ENCODE measurements around the gene ATP2A3. TPM values are rescaled to one million over a fixed set of nuclear protein-coding genes. Genes with fewer than 3 reads are reported as not detected.

ATP2A3 gene
- total and polyA plus RNA-seq, 2 donors (not counting 3 experiments of a cell fraction or from before 2014, with no cell fraction given), result 0.37 to 0.55 TPM

DNA sequence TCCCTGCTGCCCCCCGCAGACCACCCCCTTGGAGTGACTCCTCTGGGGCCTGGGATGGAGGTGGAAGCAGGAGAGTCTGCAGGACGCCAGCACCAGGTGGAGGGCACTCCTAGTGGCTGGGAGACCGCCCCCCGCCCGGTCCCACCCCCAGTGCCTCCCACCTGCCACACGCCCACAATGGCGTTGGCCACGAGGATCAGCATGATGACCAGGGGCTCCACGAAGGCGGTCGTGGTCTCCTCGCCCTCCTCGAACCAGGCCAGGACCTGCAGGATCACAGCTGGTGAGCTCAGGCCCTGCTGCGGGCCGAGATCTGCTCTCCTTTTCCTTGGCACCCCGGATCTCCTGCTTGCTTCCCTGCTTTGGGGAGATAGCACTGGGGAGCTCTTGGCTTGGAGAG lies 12.8 kb downstream of the ATP2A3 start:
- no peak overlapping the region for H2AFZ ChIP-seq (ENCODE audit: low read depth, low read length)
- no peak overlapping the region for H3K4me2 ChIP-seq (ENCODE audit: insufficient read depth, low read length)
- H3K27ac ChIP-seq (ENCODE audit: insufficient read depth, low read depth, low read length), result no peak overlapping the region
- H3K36me3 ChIP-seq (ENCODE audit: control insufficient read depth in 2 of 2, extremely low read depth in 1 of 2, insufficient read depth in 2 of 2, low read length in 2 of 2), result no peaks in the 10 kb centered on the region
- CTCF ChIA-PET, result interaction anchor here (1.1 kb wide), 1 partner anchor 14 kb away, joined by 4 read pairs; no protein-coding TSS in a partner anchor
- POLR2A ChIA-PET, result no interaction called here
- H3K9me3 ChIP-seq (replicated peaks; ENCODE audit: control insufficient read depth, insufficient read depth, low read length), result no peaks in the 10 kb centered on the region
- no peaks in the 10 kb centered on the region for H3K4me1 ChIP-seq (ENCODE audit: control insufficient read depth, extremely low read depth, insufficient read depth, low read length)
- H3K27me3 ChIP-seq (ENCODE audit: control insufficient read depth in 2 of 2, insufficient read depth in 2 of 2, low read length in 2 of 2), result no peaks in the 10 kb centered on the region
- dilution Hi-C loops (cut with MboI; ENCODE audit: extremely low pct_ligation_motif_present, low sequenced_read_pairs), result no loop called here
- TF ChIP-seq POLR2AphosphoS5 (IDR thresholded peaks at IDR 0.05; ENCODE audit: insufficient read depth, low read depth, low read length), result no peak
- TF ChIP-seq, protein P1, sequence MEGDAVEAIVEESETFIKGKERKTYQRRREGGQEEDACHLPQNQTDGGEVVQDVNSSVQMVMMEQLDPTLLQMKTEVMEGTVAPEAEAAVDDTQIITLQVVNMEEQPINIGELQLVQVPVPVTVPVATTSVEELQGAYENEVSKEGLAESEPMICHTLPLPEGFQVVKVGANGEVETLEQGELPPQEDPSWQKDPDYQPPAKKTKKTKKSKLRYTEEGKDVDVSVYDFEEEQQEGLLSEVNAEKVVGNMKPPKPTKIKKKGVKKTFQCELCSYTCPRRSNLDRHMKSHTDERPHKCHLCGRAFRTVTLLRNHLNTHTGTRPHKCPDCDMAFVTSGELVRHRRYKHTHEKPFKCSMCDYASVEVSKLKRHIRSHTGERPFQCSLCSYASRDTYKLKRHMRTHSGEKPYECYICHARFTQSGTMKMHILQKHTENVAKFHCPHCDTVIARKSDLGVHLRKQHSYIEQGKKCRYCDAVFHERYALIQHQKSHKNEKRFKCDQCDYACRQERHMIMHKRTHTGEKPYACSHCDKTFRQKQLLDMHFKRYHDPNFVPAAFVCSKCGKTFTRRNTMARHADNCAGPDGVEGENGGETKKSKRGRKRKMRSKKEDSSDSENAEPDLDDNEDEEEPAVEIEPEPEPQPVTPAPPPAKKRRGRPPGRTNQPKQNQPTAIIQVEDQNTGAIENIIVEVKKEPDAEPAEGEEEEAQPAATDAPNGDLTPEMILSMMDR (IDR thresholded peaks at IDR 0.05; ENCODE audit: extremely low read depth in 1 of 2, insufficient read depth in 1 of 2, low read depth in 1 of 2, low read length in 2 of 2), result no peak
- no peak for TF ChIP-seq MYC (IDR thresholded peaks at IDR 0.05; ENCODE audit: low read depth, low read length)
- TF ChIP-seq, protein P2, sequence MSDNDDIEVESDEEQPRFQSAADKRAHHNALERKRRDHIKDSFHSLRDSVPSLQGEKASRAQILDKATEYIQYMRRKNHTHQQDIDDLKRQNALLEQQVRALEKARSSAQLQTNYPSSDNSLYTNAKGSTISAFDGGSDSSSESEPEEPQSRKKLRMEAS (IDR thresholded peaks at IDR 0.05; ENCODE audit: insufficient read depth, insufficient read length), result no peak
- TF ChIP-seq EZH2 (IDR thresholded peaks at IDR 0.05; ENCODE audit: borderline replicate concordance, low read depth, low read length, severe bottlenecking), result no peak
- no peak for TF ChIP-seq FOS (IDR thresholded peaks at IDR 0.05; ENCODE audit: borderline replicate concordance, insufficient read depth, low read length)
- TF ChIP-seq JUN (IDR thresholded peaks at IDR 0.05; ENCODE audit: borderline replicate concordance, insufficient read depth, insufficient read length, low read depth), result no peak
- TF ChIP-seq GATA2 (IDR thresholded peaks at IDR 0.05; ENCODE audit: insufficient read depth, insufficient read length, low read depth, low read length), result no peak
- no peak for TF ChIP-seq POLR2A (IDR thresholded peaks at IDR 0.05; ENCODE audit: low read depth, low read length)
- H3K9me1 ChIP-seq (replicated peaks; ENCODE audit: control insufficient read depth, extremely low read depth, insufficient read depth, low read length), result no peaks in the 10 kb centered on the region
- no TSS peak for BruUV-seq (replicated peaks)
- intact Hi-C loops (cut with micrococcal nuclease), result no loop called here
- no peak overlapping the region for H3K4me3 ChIP-seq (replicated peaks in 1 of 3; ENCODE audit: insufficient read depth in 1 of 3, low read depth in 1 of 3, low read length in 3 of 3)
- no peaks in the 10 kb centered on the region for H4K20me1 ChIP-seq (replicated peaks; ENCODE audit: control insufficient read depth, extremely low read depth, insufficient read depth, low read length)
- no peaks in the 10 kb centered on the region for H3K79me2 ChIP-seq (ENCODE audit: control insufficient read depth, insufficient read depth, low read length)
- no peak overlapping the region for H3K9ac ChIP-seq (replicated peaks; ENCODE audit: extremely low read depth, insufficient read depth, low read length)
- FAIRE-seq (no peak), DNase-seq (ENCODE audit: low read depth, low spot score) (no peak)
